C4-2B (cell line): ENCODE results near the gene NCEH1.

Experiments used
- ZFX ChIP-seq: fragments of 450-650 bp; IDR thresholded peaks from 2 replicates; pipeline ENCODE4 v1.6.1; 2017
- TF ChIP-seq, protein P1 (sequence below): fragments of 450-650 bp; conservative IDR thresholded peaks from 2 replicates; pipeline ENCODE4 v1.5.1; 2017; ENCODE audit warnings: mild to moderate bottlenecking

DNA sequence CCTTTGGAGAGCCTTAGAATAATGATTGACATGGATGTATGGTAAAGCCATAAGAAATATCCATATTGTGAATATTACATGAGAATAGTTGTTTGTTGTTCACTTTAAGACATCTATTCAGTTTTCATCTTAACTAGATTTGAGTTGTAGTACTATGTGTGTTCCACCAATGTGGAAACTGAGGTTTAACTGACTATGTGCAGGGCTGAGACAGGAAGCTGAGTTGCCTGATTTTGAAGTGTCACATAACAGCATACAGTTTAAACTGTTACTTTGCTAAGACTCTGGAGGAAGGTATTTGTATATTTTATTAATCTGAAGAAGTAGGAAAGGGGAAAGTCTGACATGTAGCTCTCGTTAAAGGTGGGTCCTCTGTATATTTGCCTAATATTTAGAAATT is 41.8 kb upstream of the NCEH1 start:
- TF ChIP-seq, protein P1, sequence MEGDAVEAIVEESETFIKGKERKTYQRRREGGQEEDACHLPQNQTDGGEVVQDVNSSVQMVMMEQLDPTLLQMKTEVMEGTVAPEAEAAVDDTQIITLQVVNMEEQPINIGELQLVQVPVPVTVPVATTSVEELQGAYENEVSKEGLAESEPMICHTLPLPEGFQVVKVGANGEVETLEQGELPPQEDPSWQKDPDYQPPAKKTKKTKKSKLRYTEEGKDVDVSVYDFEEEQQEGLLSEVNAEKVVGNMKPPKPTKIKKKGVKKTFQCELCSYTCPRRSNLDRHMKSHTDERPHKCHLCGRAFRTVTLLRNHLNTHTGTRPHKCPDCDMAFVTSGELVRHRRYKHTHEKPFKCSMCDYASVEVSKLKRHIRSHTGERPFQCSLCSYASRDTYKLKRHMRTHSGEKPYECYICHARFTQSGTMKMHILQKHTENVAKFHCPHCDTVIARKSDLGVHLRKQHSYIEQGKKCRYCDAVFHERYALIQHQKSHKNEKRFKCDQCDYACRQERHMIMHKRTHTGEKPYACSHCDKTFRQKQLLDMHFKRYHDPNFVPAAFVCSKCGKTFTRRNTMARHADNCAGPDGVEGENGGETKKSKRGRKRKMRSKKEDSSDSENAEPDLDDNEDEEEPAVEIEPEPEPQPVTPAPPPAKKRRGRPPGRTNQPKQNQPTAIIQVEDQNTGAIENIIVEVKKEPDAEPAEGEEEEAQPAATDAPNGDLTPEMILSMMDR: no peak
- TF ChIP-seq ZFX: no peak
